SW480 (cell line): Measurements from ENCODE around the gene LCT.
A peak's percentile ranks its signal among the peaks of the same experiment; 100 is the strongest.
"Not testable (repeated sequence)": the region's sequence is repeated elsewhere in the genome, so short reads cannot be mapped to it uniquely, and the experiment has no call there.

Experiments used
- DNase-seq: peaks from one replicate; pipeline ENCODE4 v3.0.0-alpha.2; 2016; ENCODE audit warnings: low spot score

Gene LCT

GRCh38 chr2:135797497-135798274, 39.3 kb downstream of the LCT start:
- DNase-seq: peak; percentile 59

GRCh38 chr2:135796606-135797005, 40.4 kb downstream of the LCT start:
- no peak for DNase-seq

- DNase-seq: not testable (repeated sequence)
These were observed 41.3 kb downstream of the LCT start for GRCh38 chr2:135795641-135796040.

- DNase-seq: no peak
These were observed 44.4 kb downstream of the LCT start for GRCh38 chr2:135792401-135793150.

- no peak for DNase-seq
These were observed 45.4 kb downstream of the LCT start for GRCh38 chr2:135791418-135792190.

- no peak for DNase-seq
These were observed 46.6 kb downstream of the LCT start for GRCh38 chr2:135790423-135790822.

- no peak for DNase-seq
These were observed 50.2 kb downstream of the LCT start for GRCh38 chr2:135786823-135787222.

GRCh38 chr2:135785032-135785431, 52.0 kb downstream of the LCT start:
- DNase-seq: no peak

- DNase-seq: no peak
These were observed 53.5 kb downstream of the LCT start for GRCh38 chr2:135783439-135783838.

- DNase-seq: no peak
These were observed 54.8 kb downstream of the LCT start for GRCh38 chr2:135782231-135782630.

- DNase-seq: no peak
These were observed 60.6 kb downstream of the LCT start for GRCh38 chr2:135776367-135776766.

- DNase-seq: no peak
These were observed 61.6 kb downstream of the LCT start for GRCh38 chr2:135775420-135775819.

- no peak for DNase-seq
These were observed 63.1 kb downstream of the LCT start for GRCh38 chr2:135773917-135774316.

GRCh38 chr2:135773319-135773718, 63.7 kb downstream of the LCT start:
- DNase-seq: no peak

- DNase-seq: no peak
These were observed 68.1 kb downstream of the LCT start for GRCh38 chr2:135768863-135769262.

- no peak for DNase-seq
These were observed 74.5 kb downstream of the LCT start for GRCh38 chr2:135762530-135762929.

GRCh38 chr2:135762022-135762421, 75.0 kb downstream of the LCT start:
- no peak for DNase-seq

GRCh38 chr2:135756692-135757091, 80.3 kb downstream of the LCT start:
- DNase-seq: no peak

GRCh38 chr2:135755573-135755972, 81.4 kb downstream of the LCT start:
- no peak for DNase-seq

GRCh38 chr2:135745545-135745944, 91.4 kb downstream of the LCT start:
- DNase-seq: no peak

GRCh38 chr2:135744760-135745314, 92.1 kb downstream of the LCT start:
- peak; percentile 36 for DNase-seq

GRCh38 chr2:135743860-135744259, 93.1 kb downstream of the LCT start:
- no peak for DNase-seq
